Fibroblast of lung (primary cell): ENCODE measurements around the gene KDM8. TPM values are rescaled to one million over a fixed set of nuclear protein-coding genes. Genes with fewer than 3 reads are reported as not detected.

Experiments used
- DNase-seq, 2 donors: peaks; one replicate each; pipeline versions ENCODE4 v3.0.0 to v3.0.0-alpha.2; 2010; ENCODE audit warnings: low read depth in 2 of 2
- H2AFZ ChIP-seq: 2 replicates; pipeline ENCODE4 v1.5.1; 2012; ENCODE audit warnings: low read length, control low read depth, inconsistent platforms
- H3K27ac ChIP-seq: 2 replicates; pipeline ENCODE4 v1.5.1; 2011; ENCODE audit warnings: low read length, control low read depth; ENCODE audit not compliant: insufficient read depth
- H3K27me3 ChIP-seq: 2 replicates; pipeline ENCODE4 v1.5.1; 2011; ENCODE audit warnings: mild to moderate bottlenecking, low read length; ENCODE audit not compliant: control insufficient read depth, insufficient read depth
- H3K36me3 ChIP-seq: 2 replicates; pipeline ENCODE4 v1.5.1; 2011; ENCODE audit warnings: low read length; ENCODE audit not compliant: control insufficient read depth, insufficient read depth
- H3K4me1 ChIP-seq: 2 replicates; pipeline ENCODE4 v1.5.1; 2011; ENCODE audit warnings: low read length; ENCODE audit not compliant: control insufficient read depth, insufficient read depth; ENCODE audit errors: extremely low read depth
- H3K4me2 ChIP-seq: 2 replicates; pipeline ENCODE4 v1.5.1; 2011; ENCODE audit warnings: low read length, control low read depth; ENCODE audit not compliant: insufficient read depth; ENCODE audit errors: extremely low read depth
- H3K4me3 ChIP-seq, 4 experiments: fragments of 200-600 bp in 1 of 4; sonication (generic) in 1 of 4; replicated peaks in 1 of 4; 2 replicates each; pipeline ENCODE4 v1.5.1; 2011 to 2016; ENCODE audit warnings: low read length in 4 of 4, low read depth in 3 of 4, mild to moderate bottlenecking in 3 of 4, control low read depth in 2 of 4, inconsistent platforms in 1 of 4, mixed read lengths in 1 of 4; ENCODE audit not compliant: insufficient read depth in 1 of 4; ENCODE audit errors: control extremely low read depth in 1 of 4
- H3K79me2 ChIP-seq: 2 replicates; pipeline ENCODE4 v1.5.1; 2012; ENCODE audit warnings: mild to moderate bottlenecking, low read length, inconsistent platforms; ENCODE audit not compliant: control insufficient read depth, insufficient read depth
- H3K9ac ChIP-seq: 2 replicates; pipeline ENCODE4 v1.5.1; 2011; ENCODE audit warnings: mild to moderate bottlenecking, low read length, control low read depth; ENCODE audit not compliant: insufficient read depth
- H3K9me3 ChIP-seq: 2 replicates; pipeline ENCODE4 v1.5.1; 2012; ENCODE audit warnings: low read depth, low read length; ENCODE audit not compliant: control insufficient read depth, insufficient read depth
- H4K20me1 ChIP-seq: 2 replicates; pipeline ENCODE4 v1.5.1; 2011; ENCODE audit warnings: low read length; ENCODE audit not compliant: control insufficient read depth, insufficient read depth; ENCODE audit errors: extremely low read depth
- EZH2 ChIP-seq: IDR thresholded peaks from 2 replicates; pipeline ENCODE4 v1.5.1; 2012; ENCODE audit warnings: low read length, control low read depth, mild to moderate bottlenecking; ENCODE audit errors: missing control alignments
- polyA minus RNA-seq: library from RNA; depleted of rRNA, polyadenylated mRNA; stranded (reverse); fragments of >200 nt; gene quantifications from 2 replicates; pipeline ENCODE4 v1.2.3, GENCODE V29; 2011; ENCODE audit warnings: low replicate concordance
- polyA plus RNA-seq, 2 donors: library from polyadenylated mRNA; depleted of rRNA in 1 of 2; stranded (reverse) in 1 of 2; unstranded in 1 of 2; fragments of >200 nt; gene quantifications; 2 replicates each; pipeline ENCODE4 v1.2.1, GENCODE V29; 2011 to 2012; ENCODE audit warnings: missing spikeins in 1 of 2
- total RNA-seq: library from RNA; depleted of rRNA; stranded (reverse); fragments of >200 nt; gene quantifications from 2 replicates; pipeline ENCODE4 v1.2.1, GENCODE V29; 2014
- TF ChIP-seq, protein P1 (sequence below), 2 donors: IDR thresholded peaks in 1 of 2; conservative IDR thresholded peaks in 1 of 2; 1 replicate in 1 of 2; 2 replicates in 1 of 2; pipeline ENCODE4 v1.5.1; 2011 to 2012; ENCODE audit warnings: low read length in 2 of 2, control low read depth in 1 of 2, inconsistent platforms in 1 of 2, low read depth in 1 of 2, mild to moderate bottlenecking in 1 of 2

The KDM8 gene
- total RNA-seq (1.8 and 3.6 TPM in 2 replicates), polyA plus RNA-seq (2.0 and 2.9 TPM in 2 replicates), polyA minus RNA-seq (7.1 and 8.2 TPM in 2 replicates)
- 2.9 and 3.8 TPM in 2 replicates for polyA plus RNA-seq (2012)

DNA sequence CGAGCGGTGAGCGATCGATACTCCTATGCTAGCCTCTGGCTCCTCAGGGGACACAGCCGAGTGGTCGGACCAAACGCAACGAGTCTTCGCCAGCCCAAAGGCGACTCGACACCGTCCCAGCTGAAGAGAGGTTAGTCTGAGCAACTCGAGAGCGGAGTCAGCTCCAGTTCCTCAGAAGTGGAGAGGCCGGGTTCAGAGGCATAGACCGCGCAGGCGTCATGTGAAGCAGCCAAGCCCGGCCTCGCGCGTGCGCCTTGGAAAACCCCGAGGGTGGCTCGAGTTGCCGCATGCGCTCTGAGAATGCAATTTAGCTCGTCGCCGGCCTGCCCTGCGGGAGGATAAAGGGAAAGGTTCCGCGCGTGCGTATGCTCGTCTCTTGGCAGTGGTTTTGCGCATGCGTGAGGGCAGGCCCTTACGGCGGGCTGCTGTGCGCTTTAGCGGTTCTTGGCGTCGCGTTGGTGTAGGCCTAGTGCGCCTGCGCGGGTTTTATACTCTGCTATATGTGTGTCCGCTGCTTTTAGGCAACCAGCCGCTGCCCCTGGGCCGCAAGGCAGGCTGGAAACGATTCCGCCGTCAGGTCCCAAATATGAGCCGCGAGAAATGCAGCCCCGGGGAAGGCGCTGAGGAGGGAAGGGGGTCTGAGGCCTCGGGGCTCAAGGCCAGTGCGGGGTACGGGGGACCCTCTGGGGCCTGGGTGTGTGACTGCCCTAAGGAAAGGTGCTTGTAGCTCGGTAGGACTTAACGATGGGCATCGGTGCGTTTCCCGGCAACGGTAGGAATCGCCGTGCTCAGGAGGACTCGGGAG is at the start of gene KDM8:
TSS of gene KDM8 (plus strand) at position 20 of the 805 bp plus-strand sequence. CDS start 6,598 bp downstream, outside the sequence.
- DNase-seq = peak; percentile 99 to 100
- no peaks in the 10 kb centered on the region for H3K36me3 ChIP-seq
- H3K9me3 ChIP-seq = no peaks in the 10 kb centered on the region
- H3K4me2 ChIP-seq = peak within 1 kb of the TSS; percentile 94
- H3K9ac ChIP-seq = peak within 1 kb of the TSS; percentile 92
- H2AFZ ChIP-seq = peak within 1 kb of the TSS; percentile 98
- TF ChIP-seq, protein P1, sequence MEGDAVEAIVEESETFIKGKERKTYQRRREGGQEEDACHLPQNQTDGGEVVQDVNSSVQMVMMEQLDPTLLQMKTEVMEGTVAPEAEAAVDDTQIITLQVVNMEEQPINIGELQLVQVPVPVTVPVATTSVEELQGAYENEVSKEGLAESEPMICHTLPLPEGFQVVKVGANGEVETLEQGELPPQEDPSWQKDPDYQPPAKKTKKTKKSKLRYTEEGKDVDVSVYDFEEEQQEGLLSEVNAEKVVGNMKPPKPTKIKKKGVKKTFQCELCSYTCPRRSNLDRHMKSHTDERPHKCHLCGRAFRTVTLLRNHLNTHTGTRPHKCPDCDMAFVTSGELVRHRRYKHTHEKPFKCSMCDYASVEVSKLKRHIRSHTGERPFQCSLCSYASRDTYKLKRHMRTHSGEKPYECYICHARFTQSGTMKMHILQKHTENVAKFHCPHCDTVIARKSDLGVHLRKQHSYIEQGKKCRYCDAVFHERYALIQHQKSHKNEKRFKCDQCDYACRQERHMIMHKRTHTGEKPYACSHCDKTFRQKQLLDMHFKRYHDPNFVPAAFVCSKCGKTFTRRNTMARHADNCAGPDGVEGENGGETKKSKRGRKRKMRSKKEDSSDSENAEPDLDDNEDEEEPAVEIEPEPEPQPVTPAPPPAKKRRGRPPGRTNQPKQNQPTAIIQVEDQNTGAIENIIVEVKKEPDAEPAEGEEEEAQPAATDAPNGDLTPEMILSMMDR (conservative IDR thresholded peaks at IDR 0.05 in 1 of 2, IDR thresholded peaks at IDR 0.05 in 1 of 2; ENCODE audit: low read depth in 1 of 2, low read length in 2 of 2) = no peak
- TF ChIP-seq EZH2 = no peak
- no peaks in the 10 kb centered on the region for H4K20me1 ChIP-seq
- H3K27me3 ChIP-seq = no peaks in the 10 kb centered on the region
- H3K27ac ChIP-seq = peak within 1 kb of the TSS; percentile 87
- peak within 1 kb of the TSS; percentile 70 to 88 (median 78) for H3K4me3 ChIP-seq
- H3K4me1 ChIP-seq = peaks cover 5% of the 10 kb centered on the region
- no peaks in the 10 kb centered on the region for H3K79me2 ChIP-seq

DNA sequence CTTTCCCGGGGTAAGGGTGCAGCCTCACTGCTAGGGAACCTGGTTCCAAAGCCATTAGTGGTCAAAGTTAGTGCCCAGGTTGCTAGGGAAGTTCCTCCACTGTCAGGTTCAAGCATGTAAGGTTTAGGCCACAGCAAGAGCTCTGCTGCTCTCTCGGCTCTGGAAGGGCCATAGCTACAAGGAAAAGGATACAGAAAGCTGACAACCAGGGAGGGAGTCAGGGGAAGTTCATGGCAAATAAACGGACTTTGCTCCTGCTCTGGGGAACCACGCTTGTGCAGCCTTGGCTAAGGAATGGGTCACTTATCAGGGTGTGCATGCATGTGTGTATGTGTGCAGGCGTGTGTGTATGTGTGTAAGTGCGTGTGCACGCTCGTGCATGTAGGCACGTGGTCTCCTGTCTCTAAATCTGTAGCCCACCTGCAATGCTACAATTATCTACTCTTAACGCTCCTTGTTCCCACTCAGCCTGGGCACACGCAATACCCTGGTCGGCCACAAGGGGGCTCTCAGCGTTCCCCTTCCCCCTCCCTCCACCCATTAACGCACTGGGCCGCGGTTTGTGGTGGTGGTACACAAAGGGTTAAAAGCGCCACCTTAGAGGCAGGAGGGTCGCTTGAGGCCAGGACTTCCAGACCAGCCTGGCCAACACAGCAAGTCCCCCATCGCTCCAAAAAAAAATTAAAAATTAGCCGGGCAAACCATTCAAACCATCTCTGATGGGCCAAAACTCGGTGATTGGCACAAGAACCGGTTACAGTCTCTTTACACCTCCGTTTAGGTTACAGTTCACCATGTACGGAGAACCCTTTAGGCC is 48.4 kb upstream of the KDM8 start:
- no peaks in the 10 kb centered on the region for H3K9me3 ChIP-seq
- no peak overlapping the region for H3K9ac ChIP-seq
- H3K4me1 ChIP-seq = no peaks in the 10 kb centered on the region
- no peaks in the 10 kb centered on the region for H4K20me1 ChIP-seq
- DNase-seq = peak; percentile 6 to 31
- peak overlapping the region; percentile 20 for H3K4me2 ChIP-seq
- TF ChIP-seq, protein P1 (conservative IDR thresholded peaks at IDR 0.05 in 1 of 2, IDR thresholded peaks at IDR 0.05 in 1 of 2; ENCODE audit: low read depth in 1 of 2, low read length in 2 of 2) = peak; percentile 99 to 100
- no peak for TF ChIP-seq EZH2
- H2AFZ ChIP-seq = no peak overlapping the region
- no peaks in the 10 kb centered on the region for H3K27me3 ChIP-seq
- H3K36me3 ChIP-seq = no peaks in the 10 kb centered on the region
- no peaks in the 10 kb centered on the region for H3K79me2 ChIP-seq
- H3K4me3 ChIP-seq = no peak overlapping the region
- H3K27ac ChIP-seq = no peak overlapping the region

- Histone ChIP-seq H3K27me3 (no peaks in the 10 kb centered on the region), H3K9ac (no peak overlapping the region), H3K4me2 (no peak overlapping the region), H3K4me1 (no peaks in the 10 kb centered on the region), H3K79me2 (no peaks in the 10 kb centered on the region), H3K9me3 (no peaks in the 10 kb centered on the region), H3K27ac (no peak overlapping the region), H3K4me3 (no peak overlapping the region), H2AFZ (no peak overlapping the region), H3K36me3 (no peaks in the 10 kb centered on the region), H4K20me1 (no peaks in the 10 kb centered on the region)
- no peak for TF ChIP-seq EZH2
- TF ChIP-seq, protein P1 (conservative IDR thresholded peaks at IDR 0.05 in 1 of 2, IDR thresholded peaks at IDR 0.05 in 1 of 2; ENCODE audit: low read depth in 1 of 2, low read length in 2 of 2) = no peak
- DNase-seq = no peak
Measured at GRCh38 chr16:27156579-27156978, 46.7 kb upstream of the KDM8 start.
